SW480 (cell line): Measurements from ENCODE around the gene TMEM14C.
A peak's percentile ranks its signal among the peaks of the same experiment; 100 is the strongest.

Experiments
- DNase-seq: peaks from one replicate; pipeline ENCODE4 v3.0.0-alpha.2; 2016; ENCODE audit warnings: low spot score

The TMEM14C gene

GRCh38 chr6:10722820-10723566 lies at the start of gene TMEM14C:
TMEM14C (plus strand) TSS chr6:10723070; CDS start chr6:10724614, 1,544 bp downstream.
- peak; percentile 96 for DNase-seq

GRCh38 chr6:10676403-10676802 lies 46.5 kb upstream of the TMEM14C start:
- no peak for DNase-seq

DNA sequence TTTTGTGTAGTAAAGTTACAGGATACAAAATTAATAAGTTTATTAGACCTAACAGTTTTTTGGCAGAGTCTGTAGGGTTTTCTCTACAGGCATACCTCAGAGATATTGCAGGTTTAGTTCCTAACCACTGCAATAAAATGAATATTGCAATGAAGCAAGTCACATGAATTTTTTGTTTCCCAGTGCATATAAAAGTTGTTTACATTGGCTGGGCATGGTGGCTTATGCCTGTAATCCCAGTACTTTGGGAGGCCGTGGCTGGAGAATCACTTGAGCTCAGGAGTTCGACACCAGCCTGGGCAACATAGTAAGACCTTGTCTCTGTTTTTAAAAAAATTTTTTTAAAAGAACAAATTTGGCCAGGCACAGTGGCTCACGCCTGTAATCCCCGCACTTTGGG lies 44.4 kb upstream of the TMEM14C start:
- no peak for DNase-seq

- DNase-seq = no peak
Measured at GRCh38 chr6:10681795-10682194, 41.1 kb upstream of the TMEM14C start.

- DNase-seq = no peak
Measured at GRCh38 chr6:10682355-10682988, 40.4 kb upstream of the TMEM14C start.

- DNase-seq = no peak
Measured at GRCh38 chr6:10684618-10685017, 38.3 kb upstream of the TMEM14C start.

DNA sequence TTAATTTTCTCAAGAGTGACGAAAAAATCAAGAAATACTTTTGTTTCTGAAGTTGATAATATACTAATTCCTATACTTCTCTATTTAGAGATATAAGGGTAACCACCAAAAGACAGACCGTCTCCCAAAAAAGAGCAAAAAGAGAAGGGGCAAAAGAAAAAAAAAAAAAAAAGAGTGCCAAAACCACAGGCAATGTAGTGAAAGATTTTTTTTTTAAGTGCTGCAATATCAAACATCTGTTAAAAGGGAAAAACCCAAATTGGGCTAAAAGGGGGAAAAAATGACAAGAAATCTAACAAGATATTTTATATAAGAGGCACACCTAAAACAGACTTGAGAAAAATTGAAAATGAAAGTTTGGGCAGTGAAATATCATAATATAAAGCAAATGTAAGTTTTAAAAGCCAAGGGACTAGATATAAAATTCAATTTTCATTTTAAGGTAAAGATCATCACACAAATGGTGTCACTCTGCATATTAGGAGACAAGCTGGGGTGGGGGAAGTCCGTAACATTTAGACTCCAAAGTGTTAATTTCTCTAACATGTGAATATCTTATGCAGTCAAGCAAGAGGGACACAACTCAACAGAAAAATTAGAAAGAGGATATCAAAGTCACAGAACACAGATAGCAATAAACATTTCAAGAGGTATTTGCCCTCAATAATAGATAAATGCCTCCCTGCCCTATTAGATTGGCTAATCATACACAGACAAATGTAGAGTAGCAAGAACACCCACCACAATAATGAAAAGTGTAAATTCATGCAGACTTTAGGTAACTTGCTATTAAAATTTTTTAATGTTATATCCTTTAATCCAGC lies 37.6 kb upstream of the TMEM14C start:
- no peak for DNase-seq

- DNase-seq = no peak
Measured at GRCh38 chr6:10686901-10687300, 36.0 kb upstream of the TMEM14C start.

DNA sequence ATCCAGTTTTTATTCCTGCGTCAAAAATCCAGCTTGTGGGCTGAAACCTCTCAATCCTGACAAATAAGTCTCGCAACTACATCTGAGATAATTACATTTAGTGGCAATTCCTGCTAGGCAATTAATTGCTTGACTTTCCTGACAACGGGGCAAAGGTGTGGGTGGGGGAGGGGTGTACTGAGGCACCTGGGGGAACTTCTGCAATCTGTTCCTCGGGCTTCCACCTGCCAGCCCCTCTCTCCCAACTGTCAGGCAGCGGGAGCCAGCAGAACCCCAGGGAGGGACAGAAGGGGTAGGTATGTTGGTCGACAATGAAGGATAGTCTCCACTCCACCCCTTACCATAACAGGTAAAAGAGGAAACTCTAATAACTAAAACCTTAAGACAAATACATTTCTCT lies 35.3 kb upstream of the TMEM14C start:
- no peak for DNase-seq

GRCh38 chr6:10690651-10691445 lies 32.0 kb upstream of the TMEM14C start:
- DNase-seq = no peak

DNA sequence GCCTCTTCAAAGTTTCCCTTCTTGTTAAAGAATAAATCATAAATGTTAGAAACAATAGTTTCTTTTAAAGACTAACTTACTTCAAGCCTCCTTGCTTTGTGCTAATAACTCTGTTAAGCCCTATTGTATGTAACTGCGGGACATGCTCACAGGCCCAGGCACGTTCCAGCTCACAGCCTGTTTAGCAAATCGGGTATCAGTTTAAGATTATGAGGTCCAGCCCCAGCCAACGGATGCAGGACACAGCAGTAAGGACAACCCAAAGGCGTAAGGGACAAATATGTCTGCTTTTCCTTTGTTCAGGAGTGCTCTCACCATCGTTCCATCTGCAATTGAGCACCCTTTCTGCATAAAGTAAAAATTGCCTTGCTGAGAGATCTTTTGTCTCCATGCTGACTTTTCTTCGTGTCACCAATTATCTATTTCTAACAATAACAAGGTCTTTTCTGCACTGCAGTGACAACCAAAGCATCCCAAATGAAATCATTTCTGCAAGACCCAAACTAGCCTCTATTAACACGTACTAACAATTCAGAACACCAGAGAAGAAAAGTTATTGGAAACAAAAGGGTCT lies 29.8 kb upstream of the TMEM14C start:
- no peak for DNase-seq

DNA sequence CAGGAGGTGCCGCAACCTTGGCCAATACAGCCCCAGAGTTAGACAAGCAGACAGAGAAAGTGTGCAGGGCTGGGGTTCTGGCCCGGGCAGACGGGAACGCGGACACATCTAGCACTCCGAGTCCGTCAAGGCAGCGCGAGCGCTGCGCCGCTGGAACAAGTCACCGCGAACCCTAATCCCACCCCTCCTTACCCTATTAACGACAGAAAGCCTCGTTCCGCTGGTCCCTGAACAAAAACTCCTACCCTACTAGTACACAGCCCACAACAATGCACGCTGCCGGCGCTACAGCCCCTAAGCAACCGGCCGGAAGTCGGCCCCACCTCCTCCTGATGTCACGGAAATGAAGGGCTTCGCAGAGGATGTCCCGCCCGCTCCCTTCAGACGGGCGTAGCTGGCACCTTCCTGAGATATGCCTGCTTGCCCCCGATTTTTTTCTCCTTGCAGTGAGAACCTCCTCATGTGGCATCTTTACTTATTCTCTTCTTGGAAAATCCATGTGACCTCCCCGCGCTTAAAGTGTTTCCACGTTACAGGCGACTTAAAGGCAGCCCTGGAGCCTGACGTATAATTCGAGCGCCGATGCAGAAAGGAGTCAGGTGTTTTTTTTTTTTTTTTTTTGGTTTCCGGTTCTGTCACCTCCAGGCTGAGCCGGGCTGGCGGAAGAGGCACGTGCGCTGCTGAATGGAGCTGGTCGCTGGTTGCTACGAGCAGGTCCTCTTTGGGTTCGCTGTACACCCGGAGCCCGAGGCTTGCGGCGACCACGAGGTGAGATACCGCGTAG lies 28.4 kb upstream of the TMEM14C start, which contains the start of the genes C6orf52 and PAK1IP1:
TSS of gene C6orf52 (minus strand) at position 315 of the 784 bp plus-strand sequence. CDS start 7,066 bp downstream, outside the sequence.
TSS of gene PAK1IP1 (plus strand) at position 671 of the 784 bp plus-strand sequence. CDS start at position 685, 14 bp downstream.
- peak; percentile 86 for DNase-seq

GRCh38 chr6:10695086-10695657 lies 27.7 kb upstream of the TMEM14C start:
- DNase-seq = peak; percentile 8

DNA sequence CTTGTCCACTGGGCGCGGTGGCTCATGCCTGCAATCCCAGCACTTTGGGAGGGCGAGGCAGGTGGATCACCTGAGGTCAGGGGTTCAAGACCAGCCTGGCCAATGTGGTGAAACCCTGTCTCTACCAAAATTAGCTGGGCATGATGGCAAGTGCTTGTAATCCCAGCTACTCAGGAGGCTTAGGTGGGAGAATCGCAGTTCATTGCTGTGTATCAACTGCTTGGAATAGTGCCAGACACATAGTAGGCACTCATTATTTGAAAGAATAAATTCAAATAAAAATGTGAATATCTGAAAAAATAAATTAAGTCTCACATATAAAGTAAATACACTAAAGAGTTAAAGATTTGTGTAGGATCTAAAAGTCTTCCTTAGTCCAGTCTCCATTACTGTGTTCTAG lies 26.2 kb upstream of the TMEM14C start:
- no peak for DNase-seq

DNA sequence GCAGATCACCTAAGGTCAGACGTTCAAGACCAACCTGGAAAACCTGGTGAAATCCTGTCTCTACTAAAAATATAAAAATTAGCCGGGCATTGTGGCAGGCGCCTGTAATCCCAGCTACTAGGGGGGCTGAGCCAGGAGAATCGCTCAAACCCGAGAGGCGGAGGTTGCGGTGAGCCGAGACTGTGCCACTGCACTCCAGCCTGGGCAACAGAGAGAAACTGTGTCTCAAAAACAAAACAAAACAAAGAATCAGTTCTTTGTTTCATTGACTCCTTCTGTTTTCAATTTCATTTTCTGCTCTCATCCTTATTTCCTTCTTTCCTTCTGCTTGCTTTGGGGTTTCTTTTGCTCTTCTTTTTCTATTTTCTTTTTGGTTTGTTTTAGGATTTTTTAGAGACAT lies 8.9 kb upstream of the TMEM14C start:
- DNase-seq = no peak

DNA sequence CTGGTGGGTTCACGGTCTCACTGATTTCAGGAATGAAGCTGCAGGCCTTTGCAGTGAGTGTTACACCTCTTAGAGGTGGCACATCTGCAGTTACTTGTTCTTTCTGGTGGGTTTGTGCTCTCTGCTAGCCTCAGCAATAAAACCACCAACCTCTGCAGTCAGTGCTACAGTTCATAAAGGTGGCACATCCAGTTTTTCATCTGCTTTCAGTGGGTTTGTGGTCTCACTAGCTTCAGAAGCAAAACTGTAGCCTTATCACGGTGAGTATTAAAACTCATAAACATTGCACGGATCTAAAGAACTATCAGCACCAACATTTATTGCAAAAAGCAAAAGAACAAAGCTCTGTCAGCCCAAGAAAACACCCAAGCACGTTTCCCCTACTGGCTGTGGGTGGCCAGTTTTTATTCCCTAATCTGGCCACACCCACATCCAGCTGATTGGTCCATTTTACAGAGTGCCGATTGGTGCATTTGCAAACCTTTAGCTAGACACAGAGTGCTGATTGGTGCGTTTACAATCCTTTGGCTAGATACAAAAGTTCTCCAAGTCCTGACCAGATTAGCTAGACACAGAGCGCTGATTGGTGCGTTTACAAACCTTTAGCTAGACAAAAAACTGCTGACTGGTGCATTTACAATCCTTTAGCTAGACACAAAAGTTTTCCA lies 3.4 kb upstream of the TMEM14C start:
- peak; percentile 25 for DNase-seq

DNA sequence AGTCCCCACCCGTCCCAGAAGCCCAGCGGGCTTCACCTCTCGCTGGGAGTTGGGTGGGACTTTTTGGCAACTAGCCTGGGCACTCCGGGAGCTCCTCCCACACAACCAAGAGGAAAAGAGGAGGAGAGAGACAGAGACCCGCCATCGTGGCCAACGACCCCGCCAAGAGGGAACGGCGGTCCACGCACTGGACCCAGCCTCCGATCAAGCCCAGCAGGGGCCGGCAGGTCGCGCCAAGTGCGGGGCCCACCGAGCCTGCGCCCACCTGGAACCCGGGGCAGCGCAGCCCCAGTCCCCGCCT lies 3.0 kb upstream of the TMEM14C start:
- no peak for DNase-seq

GRCh38 chr6:10720265-10720959 lies 2.5 kb upstream of the TMEM14C start:
- peak; percentile 4 for DNase-seq
